Adipocyte (in vitro differentiated cells): Measurements from ENCODE around the gene MFSD2B.
"Not testable (repeated sequence)": the region's sequence is repeated elsewhere in the genome, so short reads cannot be mapped to it uniquely, and the experiment has no call there.

Source experiments
- DNase-seq: peaks from one replicate; pipeline ENCODE4 v3.0.0-alpha.2; 2015; ENCODE audit warnings: low read depth
- H3K27me3 ChIP-seq: replicated peaks from 2 replicates; pipeline ENCODE4 v1.7.0; 2013; ENCODE audit warnings: mild to moderate bottlenecking, low read length, moderate library complexity; ENCODE audit not compliant: control insufficient read depth, insufficient read depth
- H3K36me3 ChIP-seq: 2 replicates; pipeline ENCODE4 v1.7.0; 2013; ENCODE audit warnings: low read length, mild to moderate bottlenecking, moderate library complexity; ENCODE audit not compliant: control insufficient read depth, insufficient read depth, severe bottlenecking
- H3K4me1 ChIP-seq: 2 replicates; pipeline ENCODE4 v1.7.0; 2013; ENCODE audit warnings: mild to moderate bottlenecking, low read length, moderate library complexity; ENCODE audit not compliant: control insufficient read depth, insufficient read depth
- H3K4me3 ChIP-seq: 2 replicates; pipeline ENCODE4 v1.7.0; 2013; ENCODE audit warnings: mild to moderate bottlenecking, low read length, moderate library complexity
- H3K9ac ChIP-seq: 2 replicates; pipeline ENCODE4 v1.7.0; 2013; ENCODE audit warnings: mild to moderate bottlenecking, low read length, moderate library complexity
- H3K9me3 ChIP-seq: 2 replicates; pipeline ENCODE4 v1.7.0; 2013; ENCODE audit warnings: mild to moderate bottlenecking, low read length, moderate library complexity; ENCODE audit not compliant: control insufficient read depth

MFSD2B gene

DNA sequence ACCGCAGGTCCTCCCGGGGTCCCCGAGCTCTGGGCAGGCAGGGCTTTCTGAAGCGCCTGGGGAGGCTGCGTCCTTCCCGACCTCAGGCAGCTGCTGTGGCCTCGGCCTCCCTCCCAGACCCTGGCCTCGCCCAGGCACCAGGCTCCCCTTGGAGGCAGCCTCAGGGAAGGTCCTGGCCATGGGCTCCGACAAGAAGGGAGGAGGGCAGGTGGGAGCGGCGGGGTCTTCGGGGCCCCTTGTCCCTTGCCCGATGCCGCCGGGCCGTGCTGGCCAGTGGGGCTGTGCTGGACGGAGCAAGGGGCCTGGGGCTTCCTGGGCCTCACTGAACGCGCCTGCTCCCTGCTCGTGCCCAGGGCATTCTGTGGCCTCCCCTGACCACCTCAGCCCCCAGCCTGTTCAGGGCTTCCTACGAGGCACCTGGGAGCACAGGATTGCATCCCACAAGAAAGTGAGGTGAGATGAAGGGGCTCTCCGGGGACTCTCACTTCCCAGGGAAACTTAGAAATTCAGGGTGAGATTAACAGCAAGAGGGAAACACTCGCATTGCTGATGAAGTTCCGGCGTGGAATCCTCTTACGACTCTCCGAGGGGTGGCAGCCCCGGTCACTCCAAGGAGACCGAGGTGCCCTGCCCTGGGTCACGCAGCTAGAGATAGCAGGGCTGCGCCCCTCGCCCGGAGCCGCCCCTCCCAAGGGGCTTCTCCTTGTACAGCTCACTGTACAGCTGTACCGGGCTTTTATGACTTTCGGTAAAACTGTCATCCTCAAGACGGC is 778 bp downstream of the MFSD2B start:
- no peak for DNase-seq
- Histone ChIP-seq H3K9me3 (no peaks in the 10 kb centered on the region), H3K9ac (peak overlapping the region; percentile 60), H3K4me1 (peaks cover 10% of the 10 kb centered on the region), H3K27me3 (peaks cover 17% of the 10 kb centered on the region), H3K4me3 (peak overlapping the region; percentile 74), H3K36me3 (no peaks in the 10 kb centered on the region)

DNA sequence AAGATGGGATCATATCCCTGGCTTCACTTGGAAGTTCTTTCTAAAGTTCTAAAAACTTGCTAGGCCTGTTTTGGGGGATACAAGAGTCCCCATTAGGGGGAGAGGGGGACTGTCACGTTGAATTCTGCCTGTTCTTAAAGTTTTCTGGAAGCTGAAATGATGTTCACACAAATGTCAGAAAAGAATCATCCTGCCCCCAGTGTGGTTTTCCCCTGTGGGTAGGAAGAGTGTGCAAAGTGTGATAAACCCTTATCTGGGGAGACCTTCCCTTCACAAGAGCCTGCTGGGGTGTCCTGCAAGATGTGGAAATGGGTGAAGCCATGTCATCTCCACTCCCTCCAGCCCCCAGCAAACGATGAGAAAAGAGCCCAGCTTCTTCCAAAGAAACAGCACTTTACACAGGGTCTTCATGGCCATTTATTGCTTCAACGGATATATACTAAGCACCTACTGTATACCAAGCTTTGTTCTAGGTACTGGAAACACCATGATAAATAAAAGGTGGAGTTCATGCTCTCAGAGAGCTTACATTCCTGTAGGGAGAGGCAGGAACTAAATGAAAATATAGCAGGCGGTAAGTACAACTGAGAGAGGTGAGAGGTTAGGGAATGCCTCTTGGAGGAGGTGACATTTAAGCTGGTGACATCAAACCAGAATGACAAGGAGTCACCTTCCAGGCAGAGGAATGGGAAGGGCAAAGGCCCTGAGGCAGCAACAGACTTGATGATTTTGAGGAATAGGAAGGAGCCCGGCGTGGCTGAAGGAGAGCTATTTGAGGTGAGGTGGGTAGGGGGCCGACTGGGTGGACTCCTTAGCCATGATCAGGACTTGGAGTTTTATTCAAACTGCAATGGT is 1.6 kb downstream of the MFSD2B start:
- H3K9me3 ChIP-seq: no peaks in the 10 kb centered on the region
- H3K4me3 ChIP-seq: no peak overlapping the region
- peaks cover 17% of the 10 kb centered on the region for H3K27me3 ChIP-seq
- no peak for DNase-seq
- peaks cover 18% of the 10 kb centered on the region for H3K4me1 ChIP-seq
- H3K9ac ChIP-seq: no peak overlapping the region
- no peaks in the 10 kb centered on the region for H3K36me3 ChIP-seq

DNA sequence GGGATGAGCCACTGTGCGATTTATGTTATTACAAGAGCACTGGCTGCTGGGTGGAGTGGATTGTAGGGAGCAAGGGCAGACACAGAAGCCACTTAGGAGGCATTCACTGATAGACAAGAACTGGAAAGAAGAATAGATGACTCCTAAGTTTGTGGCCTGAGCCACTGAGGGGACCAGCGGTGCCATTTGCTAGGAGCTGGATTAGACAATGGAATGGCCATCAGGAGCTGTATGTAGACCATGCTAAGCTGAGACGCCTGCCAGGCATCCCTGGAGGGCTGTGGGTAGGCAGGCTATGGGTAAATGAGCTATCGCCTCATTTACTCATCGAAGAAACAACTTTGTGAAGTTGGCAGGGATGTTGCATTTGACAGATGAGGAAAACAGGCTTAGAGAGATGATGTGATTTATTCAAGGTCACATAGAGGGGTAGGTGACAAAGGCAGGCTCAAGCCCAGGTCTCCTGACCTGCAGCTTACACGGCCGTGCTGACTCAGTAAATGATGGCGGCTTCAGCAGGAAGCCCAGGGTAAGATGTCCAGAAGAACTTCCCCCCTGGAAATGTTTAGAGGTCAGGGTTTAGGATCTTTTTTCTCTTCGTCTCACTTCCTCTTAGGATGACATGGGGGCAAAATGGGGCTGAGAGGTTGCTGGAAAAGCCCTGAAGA is 2.8 kb downstream of the MFSD2B start:
- Histone ChIP-seq H3K9ac (no peak overlapping the region), H3K9me3 (no peaks in the 10 kb centered on the region), H3K36me3 (no peaks in the 10 kb centered on the region), H3K4me1 (peaks cover 20% of the 10 kb centered on the region), H3K27me3 (peaks cover 17% of the 10 kb centered on the region), H3K4me3 (no peak overlapping the region)
- DNase-seq: no peak

- peaks cover 17% of the 10 kb centered on the region for H3K27me3 ChIP-seq
- H3K4me3 ChIP-seq, H3K9me3 ChIP-seq, H3K9ac ChIP-seq, H3K36me3 ChIP-seq: not testable (repeated sequence)
- peaks cover 16% of the 10 kb centered on the region for H3K4me1 ChIP-seq
- peak; percentile 13 for DNase-seq
Measured at GRCh38 chr2:24014902-24015301, 5.0 kb downstream of the MFSD2B start.

DNA sequence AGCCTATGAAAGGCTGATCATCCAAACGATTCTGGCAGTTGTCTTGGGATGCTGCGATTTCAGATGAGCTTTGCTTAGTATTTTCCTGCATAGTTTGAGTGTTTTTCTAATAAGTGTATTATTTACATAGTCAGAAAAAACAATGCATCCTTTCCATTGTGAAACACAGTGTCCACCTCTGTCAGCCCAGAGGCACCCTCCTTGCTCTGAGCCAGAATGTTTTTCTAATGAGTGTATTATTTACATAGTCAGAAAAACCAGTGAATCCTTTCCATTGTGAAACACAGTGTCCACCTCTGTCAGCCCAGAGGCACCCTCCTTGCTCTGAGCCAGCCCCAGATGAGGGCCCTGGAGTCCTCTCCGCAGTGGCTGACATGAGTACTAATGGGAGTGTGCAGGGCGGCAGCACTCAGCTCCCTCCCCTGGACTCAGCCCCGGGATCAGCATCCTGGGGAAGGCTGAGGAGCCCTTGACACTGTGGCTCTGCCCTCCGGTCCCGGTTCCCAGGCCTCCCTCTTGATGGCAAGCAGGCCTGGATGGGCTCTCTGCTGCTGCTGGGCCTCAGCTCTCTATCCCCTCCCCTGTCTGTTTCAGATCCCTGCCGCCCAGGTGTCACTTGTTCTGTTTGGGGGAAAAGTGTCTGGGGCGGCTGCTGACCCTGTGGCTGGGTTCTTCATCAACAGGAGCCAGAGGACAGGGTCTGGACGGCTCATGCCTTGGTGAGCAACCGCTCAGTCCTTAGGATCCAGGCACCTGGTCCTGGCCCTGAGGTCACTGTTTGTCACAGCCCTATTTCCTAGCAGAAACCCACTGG is 5.9 kb downstream of the MFSD2B start:
- DNase-seq: peak; percentile 88
- no peaks in the 10 kb centered on the region for H3K9me3 ChIP-seq
- H3K9ac ChIP-seq: peak overlapping the region; percentile 13
- no peak overlapping the region for H3K4me3 ChIP-seq
- no peaks in the 10 kb centered on the region for H3K36me3 ChIP-seq
- H3K27me3 ChIP-seq: peaks cover 11% of the 10 kb centered on the region
- H3K4me1 ChIP-seq: peaks cover 16% of the 10 kb centered on the region

GRCh38 chr2:24016376-24016761 is 6.5 kb downstream of the MFSD2B start:
- Histone ChIP-seq H3K9ac (peak overlapping the region; percentile 13), H3K4me3 (no peak overlapping the region), H3K36me3 (no peaks in the 10 kb centered on the region), H3K4me1 (peaks cover 16% of the 10 kb centered on the region), H3K27me3 (peaks cover 5% of the 10 kb centered on the region), H3K9me3 (no peaks in the 10 kb centered on the region)
- DNase-seq: peak; percentile 22

- DNase-seq: no peak
- Histone ChIP-seq H3K27me3 (no peaks in the 10 kb centered on the region), H3K9me3 (no peaks in the 10 kb centered on the region), H3K4me1 (peaks cover 16% of the 10 kb centered on the region), H3K36me3 (no peaks in the 10 kb centered on the region), H3K4me3 (no peak overlapping the region), H3K9ac (no peak overlapping the region)
Measured at GRCh38 chr2:24016853-24017703, 7.2 kb downstream of the MFSD2B start.

- Histone ChIP-seq H3K9me3 (no peaks in the 10 kb centered on the region), H3K36me3 (peaks cover 1% of the 10 kb centered on the region), H3K4me1 (peaks cover 16% of the 10 kb centered on the region), H3K9ac (no peak overlapping the region), H3K4me3 (no peak overlapping the region), H3K27me3 (no peaks in the 10 kb centered on the region)
- DNase-seq: no peak
Measured at GRCh38 chr2:24017711-24018110, 7.8 kb downstream of the MFSD2B start.

- Histone ChIP-seq H3K4me1 (peaks cover 16% of the 10 kb centered on the region), H3K9me3 (no peaks in the 10 kb centered on the region), H3K9ac (no peak overlapping the region), H3K36me3 (peaks cover 6% of the 10 kb centered on the region), H3K27me3 (no peaks in the 10 kb centered on the region), H3K4me3 (no peak overlapping the region)
- no peak for DNase-seq
Measured at GRCh38 chr2:24018241-24018640, 8.4 kb downstream of the MFSD2B start.

GRCh38 chr2:24019729-24020128 is 9.8 kb downstream of the MFSD2B start:
- H3K27me3 ChIP-seq: no peaks in the 10 kb centered on the region
- H3K4me1 ChIP-seq: peaks cover 16% of the 10 kb centered on the region
- no peak overlapping the region for H3K4me3 ChIP-seq
- H3K9me3 ChIP-seq: no peaks in the 10 kb centered on the region
- no peak for DNase-seq
- H3K9ac ChIP-seq: no peak overlapping the region
- peaks cover 6% of the 10 kb centered on the region for H3K36me3 ChIP-seq
